ENCODE results near the gene FAU. TPM values are rescaled to one million over a fixed set of nuclear protein-coding genes. Genes with fewer than 3 reads are reported as not detected.

Gene FAU
- total RNA-seq, 1 donor from 2014 or later: 710 TPM

- Mint-ChIP-seq H3K27ac (no peak overlapping the region), H3K27me3 (ENCODE audit: low read depth) (no peaks in the 10 kb centered on the region), H3K4me1 (peaks cover 30% of the 10 kb centered on the region), H3K36me3 (peaks cover 6% of the 10 kb centered on the region), H3K4me3 (peak overlapping the region; percentile 6), H3K9me3 (no peaks in the 10 kb centered on the region)
- no peak for TF ChIP-seq CTCF (IDR thresholded peaks at IDR 0.05; ENCODE audit: unreplicated experiment)
- DNase-seq (ENCODE audit: low spot score in 2 of 2, unreplicated experiment in 2 of 2): no peak
These were observed 9.9 kb upstream of the FAU start for GRCh38 chr11:65131895-65132237.

GRCh38 chr11:65131417-65131776, 9.5 kb upstream of the FAU start:
- no peak overlapping the region for H3K27ac Mint-ChIP-seq
- peaks cover 7% of the 10 kb centered on the region for H3K36me3 Mint-ChIP-seq
- no peaks in the 10 kb centered on the region for H3K27me3 Mint-ChIP-seq (ENCODE audit: low read depth)
- H3K4me1 Mint-ChIP-seq: peaks cover 27% of the 10 kb centered on the region
- TF ChIP-seq CTCF (IDR thresholded peaks at IDR 0.05; ENCODE audit: unreplicated experiment): no peak
- no peak overlapping the region for H3K4me3 Mint-ChIP-seq
- no peaks in the 10 kb centered on the region for H3K9me3 Mint-ChIP-seq
- no peak for DNase-seq (ENCODE audit: low spot score in 2 of 2, unreplicated experiment in 2 of 2)

GRCh38 chr11:65130631-65131416, 8.9 kb upstream of the FAU start:
- Mint-ChIP-seq H3K4me3 (no peak overlapping the region), H3K36me3 (peaks cover 7% of the 10 kb centered on the region), H3K4me1 (peaks cover 22% of the 10 kb centered on the region), H3K27me3 (ENCODE audit: low read depth) (no peaks in the 10 kb centered on the region), H3K27ac (no peak overlapping the region), H3K9me3 (no peaks in the 10 kb centered on the region)
- no peak for DNase-seq (ENCODE audit: low spot score in 2 of 2, unreplicated experiment in 2 of 2)
- TF ChIP-seq CTCF (IDR thresholded peaks at IDR 0.05; ENCODE audit: unreplicated experiment): no peak

DNA sequence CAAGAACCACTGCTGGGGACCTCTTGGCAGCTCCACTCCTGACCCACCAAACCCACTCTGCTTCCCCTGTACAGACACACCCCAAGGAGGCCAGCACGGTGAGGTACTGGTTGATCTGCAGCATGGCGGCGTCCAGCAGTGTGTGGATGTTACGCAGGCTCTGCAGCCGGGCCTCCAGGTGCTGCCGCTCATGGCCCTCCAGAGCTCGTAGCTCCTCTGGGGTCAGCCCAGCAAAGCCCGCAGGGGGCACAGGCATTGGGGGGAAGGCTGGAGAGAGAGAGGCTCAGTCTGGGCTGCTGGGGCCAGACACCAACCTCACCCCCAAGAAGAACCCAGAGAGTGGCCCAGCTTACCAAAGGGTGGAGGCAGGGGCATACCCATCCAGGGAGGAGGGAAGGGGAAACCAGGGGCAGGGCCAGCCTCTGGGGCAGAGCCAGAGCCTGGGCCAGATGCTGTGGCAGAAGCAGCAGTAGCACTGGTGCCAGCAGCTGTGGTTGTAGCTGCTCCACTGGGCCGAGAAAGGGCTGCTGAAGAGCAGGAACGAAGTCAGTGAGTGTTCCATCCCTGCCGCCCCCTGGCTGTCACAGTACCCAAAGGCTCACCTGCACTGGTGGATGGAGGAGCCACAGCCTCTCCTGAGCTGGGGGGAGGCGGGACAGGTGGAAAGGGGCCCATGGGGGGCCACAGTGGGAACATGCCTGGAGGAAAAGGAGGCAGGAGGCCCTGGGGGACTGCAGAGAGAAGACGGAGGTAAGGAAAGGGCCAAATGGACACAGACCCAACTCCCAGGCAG, 7.9 kb upstream of the FAU start:
- Mint-ChIP-seq H3K27ac (no peak overlapping the region), H3K4me1 (peaks cover 15% of the 10 kb centered on the region), H3K4me3 (no peak overlapping the region), H3K27me3 (ENCODE audit: low read depth) (no peaks in the 10 kb centered on the region), H3K36me3 (peaks cover 7% of the 10 kb centered on the region), H3K9me3 (no peaks in the 10 kb centered on the region)
- TF ChIP-seq CTCF (IDR thresholded peaks at IDR 0.05; ENCODE audit: unreplicated experiment): no peak
- DNase-seq (ENCODE audit: low spot score in 2 of 2, unreplicated experiment in 2 of 2): no peak

GRCh38 chr11:65128182-65129145, 6.5 kb upstream of the FAU start:
- no peak overlapping the region for H3K4me3 Mint-ChIP-seq
- H3K27me3 Mint-ChIP-seq (ENCODE audit: low read depth): no peaks in the 10 kb centered on the region

More at GRCh38 chr11:65128182-65129145, 6.5 kb upstream of the FAU start:
- H3K9me3 Mint-ChIP-seq: no peaks in the 10 kb centered on the region
- H3K27ac Mint-ChIP-seq: no peak overlapping the region
- H3K4me1 Mint-ChIP-seq: peaks cover 14% of the 10 kb centered on the region
- no peak for DNase-seq (ENCODE audit: low spot score in 2 of 2, unreplicated experiment in 2 of 2)
- no peak for TF ChIP-seq CTCF (IDR thresholded peaks at IDR 0.05; ENCODE audit: unreplicated experiment)
- H3K36me3 Mint-ChIP-seq: peaks cover 9% of the 10 kb centered on the region

Measured in mesothelial cell of epicardium (in vitro differentiated cells).